Activated CD4-positive, alpha-beta memory T cell treated with anti-CD3 and anti-CD28 coated beads for 36 hours (primary cell): Measurements from ENCODE around the gene DNASE2B. TPM values are rescaled to one million over a fixed set of nuclear protein-coding genes. Genes with fewer than 3 reads are reported as not detected.

ENCODE experiments used
- CTCF ChIA-PET: fragments of 350-600 bp; sonication (Branson Sonifier 250); formaldehyde crosslinking; loops from one replicate; lab custom pipeline; 2021; ENCODE audit warnings: antibody characterized with exemption, inconsistent platforms; lab: Charles Lee
- POLR2A ChIA-PET: fragments of 350-600 bp; sonication (Branson Sonifier 250); formaldehyde crosslinking; loops from one replicate; lab custom pipeline; 2021; ENCODE audit warnings: antibody characterized with exemption; lab: Charles Lee
- DNase-seq: peaks from one replicate; pipeline ENCODE4 v3.0.0-alpha.2; 2020
- H3K27ac Mint-ChIP-seq: one replicate; pipeline ENCODE4 v1.8.0; 2021; ENCODE audit warnings: mixed read lengths
- H3K27me3 Mint-ChIP-seq: one replicate; pipeline ENCODE4 v1.8.0; 2021; ENCODE audit warnings: mixed read lengths
- H3K36me3 Mint-ChIP-seq: one replicate; pipeline ENCODE4 v1.8.0; 2021; ENCODE audit warnings: mixed read lengths
- H3K4me1 Mint-ChIP-seq: one replicate; pipeline ENCODE4 v1.8.0; 2021; ENCODE audit warnings: low read depth, mixed read lengths
- H3K4me3 Mint-ChIP-seq: one replicate; pipeline ENCODE4 v1.8.0; 2021; ENCODE audit warnings: mild to moderate bottlenecking, mixed read lengths
- H3K9me3 Mint-ChIP-seq: one replicate; pipeline ENCODE4 v1.8.0; 2021; ENCODE audit warnings: mixed read lengths
- intact Hi-C: fragments of 100-400 bp; cut with micrococcal nuclease; formaldehyde crosslinking; loops from one replicate; pipeline ENCODE4 v1.15.1; 2023
- total RNA-seq, 2 experiments: library from RNA; stranded (reverse); gene quantifications; one replicate each; pipeline ENCODE4 v1.2.3, GENCODE V29; 2021

DNASE2B gene
- total RNA-seq, 2 experiments from 2014 or later: not detected

DNA sequence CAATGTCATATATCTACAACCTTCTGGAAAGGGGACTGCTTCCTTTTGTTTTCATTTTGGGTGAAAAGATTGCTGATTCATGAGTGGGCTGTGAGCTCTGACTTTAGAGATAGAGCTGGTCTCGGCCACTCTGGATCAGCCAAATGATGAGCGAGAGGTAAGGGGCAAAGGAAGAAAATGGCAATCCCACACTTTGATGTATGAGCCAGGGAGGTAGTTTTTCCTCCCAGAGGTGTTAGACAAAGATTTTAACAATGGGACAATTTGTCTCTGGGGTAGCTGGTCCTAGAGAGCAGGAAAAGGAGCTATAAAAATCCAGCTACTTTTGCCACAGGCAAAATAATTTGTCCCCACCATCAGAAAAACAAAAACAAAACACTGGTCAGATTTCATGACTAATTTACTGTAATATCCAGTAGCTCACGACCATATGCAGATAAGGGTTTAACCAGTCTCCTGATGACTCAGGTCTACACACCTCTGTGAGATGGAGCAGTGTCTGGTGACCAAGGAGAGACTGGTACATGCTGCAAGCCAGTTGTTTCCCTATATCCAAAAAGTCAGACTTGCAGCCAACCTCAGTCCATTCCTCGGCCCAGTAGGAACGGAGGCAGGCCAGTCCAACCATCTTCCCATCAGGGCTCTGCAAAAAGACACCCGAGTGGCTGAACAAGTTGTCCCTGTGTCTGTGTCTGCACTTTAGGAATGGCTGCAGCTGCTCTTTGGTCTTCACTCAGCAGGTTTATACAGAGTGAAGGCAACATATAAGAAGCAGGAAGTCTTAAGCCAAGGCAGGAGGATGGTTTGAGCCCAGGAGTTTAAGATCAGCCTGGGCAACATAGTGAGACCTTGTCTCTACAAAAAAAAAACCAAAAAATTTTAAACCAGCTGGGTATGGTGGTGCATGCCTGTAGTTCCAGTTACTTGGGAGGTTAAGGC, 29.2 kb downstream of the DNASE2B start:
- intact Hi-C loops: no loop called here
- peaks cover 10% of the 10 kb centered on the region for H3K9me3 Mint-ChIP-seq
- H3K4me3 Mint-ChIP-seq: no peak overlapping the region
- no peak for DNase-seq
- H3K4me1 Mint-ChIP-seq: no peaks in the 10 kb centered on the region
- no peaks in the 10 kb centered on the region for H3K36me3 Mint-ChIP-seq
- POLR2A ChIA-PET: no interaction called here
- H3K27ac Mint-ChIP-seq: no peak overlapping the region
- H3K27me3 Mint-ChIP-seq: peaks cover 3% of the 10 kb centered on the region
- CTCF ChIA-PET: interaction anchor here (0.6 to 1.4 kb wide), 4 partner anchors 9 to 326 kb away, joined by 3 to 4 read pairs (median 3); no protein-coding TSS in a partner anchor

DNA sequence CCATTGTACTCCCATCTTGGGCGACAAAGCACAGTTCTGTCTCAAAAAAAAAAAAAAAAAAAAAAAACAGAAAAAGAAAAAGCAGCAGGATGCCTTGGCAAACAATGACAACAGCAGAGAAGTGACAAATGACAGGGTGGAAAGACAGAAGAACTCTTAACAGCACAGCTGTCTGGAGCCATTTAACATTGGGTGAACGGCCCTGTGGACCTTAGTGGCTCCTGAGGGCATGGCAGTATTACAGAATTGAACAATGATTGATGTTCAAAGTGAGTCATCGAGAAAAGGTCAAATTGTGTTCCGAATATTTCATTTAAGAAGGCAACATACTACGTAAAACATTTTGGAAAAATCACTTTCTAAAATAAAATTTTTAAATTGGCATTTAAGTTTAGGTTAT, 30.0 kb downstream of the DNASE2B start:
- ChIA-PET POLR2A (no interaction called here), CTCF (interaction anchor here (1.4 kb wide), 1 partner anchor 287 kb away, joined by 3 read pairs; no protein-coding TSS in a partner anchor)
- no peak for DNase-seq
- Mint-ChIP-seq H3K36me3 (no peaks in the 10 kb centered on the region), H3K9me3 (peaks cover 10% of the 10 kb centered on the region), H3K27me3 (peaks cover 3% of the 10 kb centered on the region), H3K4me3 (no peak overlapping the region), H3K4me1 (peaks cover 1% of the 10 kb centered on the region), H3K27ac (no peak overlapping the region)
- intact Hi-C loops: no loop called here

DNA sequence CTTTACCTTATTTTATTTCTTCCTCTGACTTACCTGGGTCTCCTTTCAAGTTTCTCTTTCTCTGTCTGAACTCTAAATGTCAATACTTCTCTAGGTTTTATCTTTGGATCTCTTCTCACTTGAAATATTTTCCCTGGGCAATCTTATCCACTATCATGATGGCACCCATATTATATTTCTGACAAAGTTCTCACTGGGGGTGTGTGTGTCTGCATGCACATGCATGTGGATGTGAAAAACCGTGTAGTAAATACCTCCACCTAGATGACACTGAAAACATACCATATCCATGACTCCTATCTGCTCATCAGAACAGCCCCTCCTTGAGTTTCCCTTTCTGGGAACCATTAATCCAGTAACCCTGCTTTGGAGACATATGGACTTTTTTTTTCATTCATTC, 30.9 kb downstream of the DNASE2B start:
- H3K36me3 Mint-ChIP-seq: no peaks in the 10 kb centered on the region
- peaks cover 8% of the 10 kb centered on the region for H3K4me1 Mint-ChIP-seq
- H3K27ac Mint-ChIP-seq: no peak overlapping the region
- intact Hi-C loops: no loop called here
- ChIA-PET CTCF (interaction anchor here (0.9 kb wide), 1 partner anchor 288 kb away, joined by 5 read pairs; no protein-coding TSS in a partner anchor), POLR2A (no interaction called here)
- H3K4me3 Mint-ChIP-seq: no peak overlapping the region
- DNase-seq: no peak
- peaks cover 3% of the 10 kb centered on the region for H3K27me3 Mint-ChIP-seq
- H3K9me3 Mint-ChIP-seq: peaks cover 10% of the 10 kb centered on the region

DNA sequence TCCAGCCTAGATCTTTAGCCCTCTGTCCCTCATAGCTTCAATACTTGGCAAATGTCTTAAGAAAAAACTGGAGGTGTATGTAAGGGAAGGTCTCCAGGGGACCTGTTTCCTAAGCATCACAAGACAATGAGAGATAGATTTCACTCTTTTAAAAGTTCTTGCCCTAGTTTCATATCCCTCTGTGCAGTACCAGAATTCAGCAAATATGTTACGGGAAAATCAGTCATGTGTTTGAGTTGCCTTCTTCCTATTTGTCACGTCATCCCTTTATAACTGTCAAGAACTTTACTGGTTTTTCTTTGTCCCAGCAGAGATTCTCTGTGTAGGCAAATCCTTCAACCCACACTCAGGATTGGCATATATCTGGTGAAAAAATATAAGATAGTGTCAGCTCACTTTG, 32.3 kb downstream of the DNASE2B start:
- H3K36me3 Mint-ChIP-seq: no peaks in the 10 kb centered on the region
- no peaks in the 10 kb centered on the region for H3K27me3 Mint-ChIP-seq
- no peak for DNase-seq
- peaks cover 8% of the 10 kb centered on the region for H3K4me1 Mint-ChIP-seq
- ChIA-PET POLR2A (interaction anchor here (0.6 kb wide), 1 partner anchor 32 kb away, joined by 4 read pairs; no protein-coding TSS in a partner anchor), CTCF (interaction anchor here (7.7 kb wide), 1 partner anchor 289 kb away, joined by 184 read pairs; the partner anchor contains the start of gene PRKACB)
- intact Hi-C loops: loop anchor here (5.0 kb wide), 1 partner anchor 128 kb away; the partner anchor contains the start of gene SAMD13
- no peak overlapping the region for H3K27ac Mint-ChIP-seq
- H3K9me3 Mint-ChIP-seq: peaks cover 10% of the 10 kb centered on the region
- no peak overlapping the region for H3K4me3 Mint-ChIP-seq

DNA sequence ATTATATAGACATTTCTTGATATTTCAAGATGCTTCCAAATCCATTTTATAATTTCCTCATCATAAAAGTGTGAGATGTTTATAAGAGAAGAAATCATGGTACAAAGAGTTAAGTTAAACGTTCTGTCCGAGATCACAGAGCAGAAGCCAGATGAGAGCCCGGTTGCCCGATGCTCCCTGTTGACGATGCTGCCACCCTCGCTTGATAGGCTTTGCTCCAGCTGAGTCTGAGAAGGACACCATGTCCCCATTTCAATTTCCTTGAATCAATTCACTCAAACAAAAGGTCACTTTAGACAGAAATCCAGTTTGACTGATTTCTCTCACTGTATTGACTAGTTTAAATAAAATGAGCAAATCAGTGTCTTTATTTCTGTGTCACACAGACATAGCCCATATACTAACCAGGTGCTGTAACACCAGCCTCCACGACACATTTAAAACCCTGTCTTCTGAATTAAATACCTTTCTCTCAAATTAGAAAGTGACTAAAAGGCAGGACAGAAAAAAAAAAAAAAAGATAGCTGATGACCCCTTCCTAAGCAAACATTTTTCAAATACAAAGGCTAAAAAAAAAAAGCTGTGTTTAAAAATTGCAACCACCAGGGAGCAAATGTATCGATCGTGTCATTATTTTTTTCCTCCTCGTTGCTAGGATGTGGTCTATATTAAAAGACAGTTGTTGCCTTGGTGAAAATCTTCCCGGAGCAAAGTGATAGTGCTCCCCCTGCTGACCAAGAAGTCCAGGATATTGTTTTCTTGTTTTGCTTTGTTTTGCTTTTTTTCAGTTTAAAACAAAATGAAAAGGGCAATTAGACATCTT, 35.2 kb downstream of the DNASE2B start:
- Mint-ChIP-seq H3K4me1 (peaks cover 13% of the 10 kb centered on the region), H3K36me3 (no peaks in the 10 kb centered on the region), H3K27me3 (no peaks in the 10 kb centered on the region), H3K27ac (peak overlapping the region; percentile 11), H3K9me3 (peaks cover 10% of the 10 kb centered on the region), H3K4me3 (peak overlapping the region; percentile 48)
- ChIA-PET POLR2A (interaction anchor here (0.9 kb wide), 1 partner anchor 252 kb away, joined by 3 read pairs; no protein-coding TSS in a partner anchor), CTCF (interaction anchor here (0.7 to 7.7 kb wide), 25 partner anchors 9 to 349 kb away, joined by 3 to 184 read pairs (median 5); partner anchors contain the start of genes PRKACB and RPF1)
- peak; percentile 63 for DNase-seq
- intact Hi-C loops: loop anchor here (1.0 to 5.0 kb wide), 5 partner anchors 131 to 529 kb away; partner anchors contain the start of gene SAMD13

DNA sequence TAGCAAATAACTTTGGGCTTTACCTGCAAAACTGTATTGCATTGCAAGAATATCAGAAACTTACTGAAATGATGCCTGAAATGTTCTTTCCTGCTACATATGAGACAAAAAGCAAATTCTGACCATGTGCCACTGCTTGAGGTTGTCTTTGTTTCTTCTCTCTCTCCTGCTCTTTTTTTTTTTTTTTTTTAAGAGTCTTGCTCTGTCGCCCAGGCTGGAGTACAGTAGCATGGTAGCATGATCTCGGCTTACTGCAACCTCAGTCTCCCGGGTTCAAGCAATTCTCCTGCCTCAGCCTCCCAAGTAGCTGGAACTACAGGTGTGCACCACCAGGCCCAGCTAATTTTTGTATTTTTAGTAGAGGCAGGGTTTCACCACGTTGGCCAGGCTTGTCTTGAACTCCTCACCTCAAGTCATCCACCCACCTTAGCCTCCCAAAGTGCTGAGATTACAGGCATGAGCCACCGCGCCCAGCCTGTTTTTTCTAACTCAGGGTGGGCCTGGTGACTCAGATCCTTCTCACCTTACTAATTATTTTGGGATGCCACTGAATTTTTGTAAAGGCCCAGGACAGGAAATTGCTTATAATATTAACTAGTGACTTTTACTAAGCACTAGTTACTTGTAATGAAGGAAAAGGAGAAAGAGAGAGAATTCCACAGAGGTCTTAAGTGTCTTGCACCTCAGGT, 35.9 kb downstream of the DNASE2B start:
- H3K27me3 Mint-ChIP-seq: no peaks in the 10 kb centered on the region
- peak overlapping the region; percentile 48 for H3K4me3 Mint-ChIP-seq
- H3K9me3 Mint-ChIP-seq: peaks cover 10% of the 10 kb centered on the region
- peak overlapping the region; percentile 11 for H3K27ac Mint-ChIP-seq
- no peak for DNase-seq
- intact Hi-C loops: loop anchor here (2.0 to 5.0 kb wide), 3 partner anchors 132 to 529 kb away; partner anchors contain the start of gene SAMD13
- POLR2A ChIA-PET: interaction anchor here (0.6 to 1.0 kb wide), 4 partner anchors 16 to 291 kb away, joined by 3 read pairs; partner anchors contain the start of gene PRKACB
- peaks cover 13% of the 10 kb centered on the region for H3K4me1 Mint-ChIP-seq
- no peaks in the 10 kb centered on the region for H3K36me3 Mint-ChIP-seq
- CTCF ChIA-PET: interaction anchor here (0.7 to 7.7 kb wide), 18 partner anchors 8 to 338 kb away, joined by 3 to 184 read pairs (median 4); partner anchors contain the start of gene PRKACB

DNA sequence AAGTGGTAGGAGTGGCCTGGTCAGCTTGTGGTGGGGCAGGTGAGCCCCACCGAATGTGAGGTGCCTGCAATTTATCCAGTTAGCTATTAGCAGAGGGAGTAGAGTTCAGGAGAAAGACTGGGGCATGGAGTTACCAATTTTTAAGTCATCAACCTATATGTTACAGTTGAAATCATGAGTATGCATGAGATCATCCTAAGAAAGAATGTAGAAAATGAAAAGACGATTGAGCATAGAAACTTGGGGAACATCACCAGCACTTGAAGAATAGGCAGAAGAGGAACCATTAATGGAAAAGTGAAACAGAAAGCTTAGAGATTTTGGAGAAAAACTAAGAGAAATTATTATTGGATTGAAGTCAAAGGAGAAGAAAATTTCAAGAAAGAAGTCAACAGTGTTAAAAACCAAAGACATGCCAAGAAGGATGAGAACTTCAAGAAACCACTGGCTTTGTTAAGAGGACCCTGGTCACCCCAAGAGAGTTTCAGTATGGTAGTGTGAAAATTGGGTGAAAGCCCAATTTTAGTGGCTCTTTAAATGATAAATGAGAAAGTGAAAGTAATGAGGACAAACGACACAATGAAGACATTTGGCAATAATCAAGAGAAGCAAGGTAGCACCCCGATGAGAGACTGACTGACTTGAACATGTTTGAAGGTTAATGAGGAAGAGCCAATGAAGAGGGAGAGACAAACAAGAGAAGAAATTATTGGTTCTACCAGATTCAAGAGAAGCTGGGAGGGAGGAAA, 36.7 kb downstream of the DNASE2B start:
- Mint-ChIP-seq H3K36me3 (no peaks in the 10 kb centered on the region), H3K4me3 (no peak overlapping the region), H3K27ac (no peak overlapping the region), H3K9me3 (peaks cover 4% of the 10 kb centered on the region), H3K27me3 (no peaks in the 10 kb centered on the region), H3K4me1 (peaks cover 13% of the 10 kb centered on the region)
- ChIA-PET CTCF (interaction anchor here (0.7 to 7.7 kb wide), 6 partner anchors 185 to 324 kb away, joined by 3 to 184 read pairs (median 4); partner anchors contain the start of gene PRKACB), POLR2A (interaction anchor here (0.6 to 1.0 kb wide), 3 partner anchors 15 to 291 kb away, joined by 3 read pairs; partner anchors contain the start of gene PRKACB)
- intact Hi-C loops: loop anchor here (2.0 to 5.0 kb wide), 3 partner anchors 133 to 530 kb away; partner anchors contain the start of gene SAMD13
- DNase-seq: no peak

DNA sequence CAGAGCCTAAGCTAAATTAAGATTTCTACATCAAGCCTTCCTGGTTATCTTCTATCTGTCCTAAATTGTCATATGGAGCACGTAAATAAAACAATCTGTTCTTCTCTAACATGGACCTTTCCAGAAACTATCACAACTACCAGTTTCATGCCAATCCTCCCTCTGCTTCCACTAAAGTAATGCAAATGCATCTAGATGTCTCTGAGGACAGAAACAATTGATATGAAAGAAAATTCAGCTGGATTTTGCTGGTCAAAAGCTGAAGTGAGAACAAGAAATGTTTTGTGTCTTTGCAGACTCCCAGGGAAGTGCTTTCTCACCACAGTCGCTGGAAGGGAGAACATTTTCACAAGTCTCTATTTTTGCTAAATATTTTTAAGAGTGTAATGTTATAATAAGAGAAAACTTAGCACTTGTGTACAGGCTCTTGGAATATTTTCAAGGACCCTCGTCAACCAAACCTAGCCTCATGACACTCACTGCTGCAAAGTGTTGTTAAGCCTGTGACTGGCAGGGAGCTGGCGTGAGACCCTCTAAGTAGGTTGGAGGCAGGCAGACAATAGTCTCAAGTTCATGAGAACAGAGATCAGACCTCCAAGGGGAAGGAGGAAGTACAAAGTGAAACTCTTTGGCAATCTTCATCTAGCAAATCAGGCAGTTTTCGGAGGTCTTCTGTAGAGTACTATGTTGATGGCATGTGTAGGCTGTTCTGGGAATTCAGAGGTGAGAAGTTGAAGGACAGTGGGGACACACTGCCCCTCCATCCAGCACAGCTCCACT, 38.8 kb downstream of the DNASE2B start:
- Mint-ChIP-seq H3K27ac (no peak overlapping the region), H3K4me1 (peaks cover 13% of the 10 kb centered on the region), H3K9me3 (no peaks in the 10 kb centered on the region), H3K4me3 (peak overlapping the region; percentile 10), H3K36me3 (no peaks in the 10 kb centered on the region), H3K27me3 (no peaks in the 10 kb centered on the region)
- DNase-seq: no peak
- intact Hi-C loops: no loop called here
- ChIA-PET POLR2A (no interaction called here), CTCF (interaction anchor here (0.7 to 7.7 kb wide), 14 partner anchors 10 to 335 kb away, joined by 3 to 184 read pairs (median 4); partner anchors contain the start of genes GNG5, PRKACB and SPATA1)

DNA sequence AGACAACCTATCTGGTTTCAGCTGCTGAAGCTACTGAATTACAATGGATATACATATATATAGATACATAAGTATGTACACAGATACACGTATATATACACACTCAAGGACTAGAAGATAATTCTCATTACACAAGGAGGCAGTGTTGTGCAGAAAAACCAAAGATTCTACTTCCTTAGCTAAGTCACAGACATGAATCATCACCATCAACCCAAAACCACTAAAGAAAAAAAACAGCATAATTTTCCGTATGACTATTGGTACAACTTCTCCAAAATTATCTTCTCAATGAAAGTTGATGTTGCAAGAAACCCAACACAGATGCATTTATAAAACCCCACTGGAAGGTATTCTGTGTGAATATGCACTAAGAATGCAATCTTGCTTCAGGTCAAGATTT, 44.0 kb downstream of the DNASE2B start:
- no peak overlapping the region for H3K27ac Mint-ChIP-seq
- H3K9me3 Mint-ChIP-seq: peaks cover 4% of the 10 kb centered on the region
- H3K36me3 Mint-ChIP-seq: no peaks in the 10 kb centered on the region
- DNase-seq: no peak
- intact Hi-C loops: loop anchor here (1.0 to 10.0 kb wide), 10 partner anchors 37 to 937 kb away; partner anchors contain the start of genes GNG5, RPF1 and SPATA1
- H3K27me3 Mint-ChIP-seq: peaks cover 2% of the 10 kb centered on the region
- peaks cover 19% of the 10 kb centered on the region for H3K4me1 Mint-ChIP-seq
- POLR2A ChIA-PET: interaction anchor here (0.8 to 1.4 kb wide), 4 partner anchors 62 to 298 kb away, joined by 3 to 5 read pairs (median 4); partner anchors contain the start of genes CTBS and PRKACB
- peak overlapping the region; percentile 0 for H3K4me3 Mint-ChIP-seq
- CTCF ChIA-PET: interaction anchor here (0.7 to 4.5 kb wide), 25 partner anchors 9 to 493 kb away, joined by 3 to 44 read pairs (median 6); partner anchors contain the start of genes CTBS, GNG5, PRKACB and RPF1
